Measurements from ENCODE around the gene UTP25.

- no peak for TF ChIP-seq CEBPB (IDR thresholded peaks at IDR 0.05; ENCODE audit: low read depth)
- no peak for TF ChIP-seq POLR2A (IDR thresholded peaks at IDR 0.05; ENCODE audit: borderline replicate concordance, extremely low read depth, insufficient read depth, insufficient read length)
- no peak for TF ChIP-seq EZH2 (IDR thresholded peaks at IDR 0.05)
- TF ChIP-seq CTCF (IDR thresholded peaks at IDR 0.05 in 2 of 3, conservative IDR thresholded peaks at IDR 0.05 in 1 of 3; ENCODE audit: borderline replicate concordance in 1 of 3, insufficient read depth in 1 of 3, low read depth in 2 of 3, low read length in 2 of 3), result no peak
- no peak for TF ChIP-seq ATF3 (IDR thresholded peaks at IDR 0.05)
- no peak for TF ChIP-seq ELF1 (IDR thresholded peaks at IDR 0.05; ENCODE audit: borderline replicate concordance, low read depth)
- TF ChIP-seq EZH2phosphoT487 (IDR thresholded peaks at IDR 0.05; ENCODE audit: borderline replicate concordance), result no peak
- TF ChIP-seq POLR2AphosphoS5 (IDR thresholded peaks at IDR 0.05; ENCODE audit: low read depth, low read length), result no peak
Observed at GRCh38 chr1:209840611-209841010, 12.8 kb downstream of the UTP25 start.
